NCI-H146 treated with DMSO at 0.1 percent for 48 hours (cell line): ENCODE measurements around the gene PPP6R2.
"Not testable (repeated sequence)": the region's sequence is repeated elsewhere in the genome, so short reads cannot be mapped to it uniquely, and the experiment has no call there.

Experiments
- DNase-seq: peaks from one replicate; lab custom pipeline; 2025; ENCODE audit not compliant: unreplicated experiment; lab: John Stamatoyannopoulos, UW

The PPP6R2 gene

GRCh38 chr22:50422961-50423815 is 80.1 kb downstream of the PPP6R2 start:
- no peak for DNase-seq

DNA sequence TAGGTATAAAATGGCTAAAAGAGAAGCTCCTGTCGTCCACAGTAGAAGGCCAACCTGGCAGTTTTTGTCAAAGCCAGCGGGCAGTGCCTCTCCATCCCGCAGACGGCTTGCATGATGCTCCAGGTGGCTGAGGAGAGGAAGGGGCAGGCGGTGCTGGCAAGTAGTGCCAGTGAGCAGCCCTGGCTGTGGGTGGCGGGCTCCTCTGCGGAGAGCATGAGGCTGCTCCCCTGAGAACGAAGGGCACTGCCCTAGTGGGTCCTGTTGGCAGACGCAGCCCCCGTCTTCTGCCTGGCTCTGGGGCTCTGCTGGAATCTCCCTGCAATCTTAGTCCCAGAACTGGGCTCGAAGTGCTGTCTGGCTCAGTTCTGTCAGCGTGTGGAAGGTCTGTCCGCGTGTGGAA is 80.8 kb downstream of the PPP6R2 start:
- no peak for DNase-seq

- DNase-seq = no peak
Measured at GRCh38 chr22:50425179-50425916, 82.2 kb downstream of the PPP6R2 start.

- no peak for DNase-seq
Measured at GRCh38 chr22:50432131-50432876, 89.2 kb downstream of the PPP6R2 start.

GRCh38 chr22:50432877-50433510 is 89.9 kb downstream of the PPP6R2 start:
- DNase-seq = not testable (repeated sequence)

- no peak for DNase-seq
Measured at GRCh38 chr22:50434849-50435248, 91.7 kb downstream of the PPP6R2 start.

- DNase-seq = no peak
Measured at GRCh38 chr22:50435291-50436014, 92.3 kb downstream of the PPP6R2 start.

DNA sequence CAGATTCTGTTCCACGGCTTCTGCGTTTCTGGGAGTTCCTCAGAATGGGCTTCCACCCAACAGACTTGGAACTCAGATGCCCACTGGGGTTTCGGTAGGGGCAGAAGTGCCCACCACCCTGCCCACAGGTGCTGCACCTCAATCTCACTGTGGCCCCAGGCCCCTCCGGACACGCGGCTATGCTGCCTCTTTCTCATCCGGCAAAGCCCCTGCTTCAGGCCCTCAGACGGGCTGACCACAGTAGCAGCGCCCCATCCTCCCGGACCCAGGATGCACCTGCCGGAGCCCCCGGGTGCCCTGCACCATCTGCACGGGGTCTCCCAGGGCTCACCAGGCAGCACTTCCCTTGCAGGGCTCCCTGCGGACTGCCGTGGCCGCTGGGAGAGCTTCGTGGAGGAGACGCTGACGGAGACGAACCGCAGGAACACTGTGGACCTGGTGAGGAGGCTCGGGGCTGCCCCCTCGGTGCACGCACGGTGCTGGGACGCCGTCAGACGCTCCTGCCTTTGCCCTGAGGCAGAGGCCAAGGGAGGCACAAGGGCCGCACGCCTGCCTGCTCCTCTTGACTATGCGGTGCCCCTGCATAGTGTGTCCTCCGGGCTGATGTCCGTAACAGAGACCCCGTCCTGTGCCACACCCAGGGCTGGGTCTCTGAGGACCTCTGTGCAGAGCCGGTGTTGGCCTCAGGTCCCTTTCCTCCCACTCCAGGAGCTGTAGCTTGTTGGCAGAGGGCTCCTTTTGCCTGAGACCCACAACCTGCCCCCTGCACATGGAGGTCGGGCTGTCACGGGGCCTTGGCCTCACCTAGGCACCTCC is 93.1 kb downstream of the PPP6R2 start:
- no peak for DNase-seq

DNA sequence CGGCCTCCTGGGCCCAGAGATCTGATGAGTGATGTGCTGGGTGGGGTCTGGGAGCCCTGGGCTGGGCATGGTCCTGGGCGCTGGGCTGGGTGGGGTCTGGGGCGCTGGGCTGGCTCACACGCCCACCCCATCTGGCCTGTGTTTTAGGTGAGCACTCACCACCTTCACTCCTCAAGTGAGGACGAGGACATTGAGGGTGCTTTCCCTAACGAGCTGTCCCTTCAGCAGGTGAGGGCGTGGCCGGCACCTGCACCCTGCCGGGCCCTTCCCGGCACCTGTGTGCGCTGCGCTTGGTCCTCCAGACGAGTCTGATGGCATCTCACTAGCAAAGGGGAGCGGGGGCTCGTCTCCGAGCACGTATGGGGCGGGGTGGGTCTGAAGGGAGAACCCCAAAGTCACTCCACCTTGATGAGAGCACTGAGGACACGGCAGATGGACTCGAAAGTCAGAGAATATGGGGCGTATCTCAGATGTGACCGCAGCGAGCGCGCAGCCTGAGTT is 93.8 kb downstream of the PPP6R2 start:
- DNase-seq = no peak

GRCh38 chr22:50437511-50438304 is 94.6 kb downstream of the PPP6R2 start:
- no peak for DNase-seq

DNA sequence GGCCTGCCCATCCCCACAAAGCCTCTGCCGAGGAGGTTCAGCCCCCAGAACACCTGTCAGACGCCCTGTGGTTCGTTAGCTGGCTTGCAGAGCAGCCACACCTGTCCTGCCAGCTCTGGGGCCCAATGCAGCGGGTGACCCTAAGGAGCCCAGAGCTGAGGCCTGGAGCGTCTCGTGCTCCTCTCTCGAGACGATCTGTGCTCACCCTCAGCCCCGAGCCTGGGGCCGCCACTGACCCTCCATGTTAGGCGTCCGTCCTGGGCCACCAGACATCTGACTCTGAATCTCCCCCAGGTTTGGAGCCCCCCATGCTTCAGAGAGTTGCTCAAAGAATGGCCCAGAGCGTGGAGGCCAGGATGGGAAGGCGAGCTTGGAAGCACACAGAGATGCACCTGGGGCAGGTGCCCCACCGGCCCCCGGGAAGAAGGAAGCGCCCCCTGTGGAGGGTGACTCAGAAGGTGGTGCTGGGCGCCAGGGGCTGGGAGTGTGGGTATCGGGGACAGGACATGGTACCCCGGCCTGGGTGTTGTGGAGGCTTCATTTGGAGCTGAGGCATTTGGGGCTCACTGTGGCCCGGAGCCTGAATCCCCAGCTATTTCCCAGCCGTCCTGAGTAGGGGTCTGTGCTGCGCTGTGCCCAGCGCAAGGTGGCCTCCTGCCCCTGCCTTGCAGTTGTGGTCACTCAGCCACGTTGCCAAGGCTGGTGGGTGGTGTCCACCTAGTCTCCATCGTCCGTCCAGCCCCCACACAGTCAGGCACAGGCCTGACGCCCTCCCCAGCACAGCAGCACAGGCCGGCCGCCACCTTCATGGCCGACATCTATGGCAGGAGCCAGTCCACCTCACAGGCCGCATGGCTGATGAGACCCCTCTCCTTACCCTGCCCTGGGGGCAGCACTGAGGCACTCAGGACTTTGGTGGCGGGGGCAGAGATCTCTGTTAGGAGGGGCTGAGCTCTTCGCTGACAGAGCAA is 95.5 kb downstream of the PPP6R2 start:
- DNase-seq = no peak

DNA sequence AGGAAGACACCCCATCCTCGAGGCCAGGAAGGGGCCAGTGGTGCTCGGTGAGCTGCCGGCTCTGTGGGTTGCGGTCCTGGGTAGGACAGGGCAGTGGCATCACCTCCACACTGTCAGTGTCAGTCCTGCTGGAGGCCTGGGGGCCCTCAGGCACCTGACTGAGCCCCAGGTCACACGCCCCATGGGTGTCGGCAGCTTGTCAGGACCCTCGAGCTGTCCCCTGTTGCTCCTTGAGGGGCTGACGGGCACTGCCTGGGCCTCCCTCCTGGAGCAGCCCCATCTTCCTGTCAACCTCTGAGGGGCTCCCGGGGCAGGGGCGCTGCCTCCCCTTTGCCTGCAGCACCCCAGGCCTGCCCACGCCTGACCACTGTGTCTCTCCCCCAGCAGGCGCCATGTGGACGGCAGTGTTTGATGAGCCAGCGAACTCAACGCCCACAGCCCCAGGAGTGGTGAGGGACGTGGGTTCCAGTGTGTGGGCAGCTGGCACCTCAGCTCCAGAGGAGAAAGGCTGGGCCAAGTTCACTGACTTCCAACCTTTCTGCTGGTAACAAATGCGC is 96.3 kb downstream of the PPP6R2 start:
- no peak for DNase-seq

DNA sequence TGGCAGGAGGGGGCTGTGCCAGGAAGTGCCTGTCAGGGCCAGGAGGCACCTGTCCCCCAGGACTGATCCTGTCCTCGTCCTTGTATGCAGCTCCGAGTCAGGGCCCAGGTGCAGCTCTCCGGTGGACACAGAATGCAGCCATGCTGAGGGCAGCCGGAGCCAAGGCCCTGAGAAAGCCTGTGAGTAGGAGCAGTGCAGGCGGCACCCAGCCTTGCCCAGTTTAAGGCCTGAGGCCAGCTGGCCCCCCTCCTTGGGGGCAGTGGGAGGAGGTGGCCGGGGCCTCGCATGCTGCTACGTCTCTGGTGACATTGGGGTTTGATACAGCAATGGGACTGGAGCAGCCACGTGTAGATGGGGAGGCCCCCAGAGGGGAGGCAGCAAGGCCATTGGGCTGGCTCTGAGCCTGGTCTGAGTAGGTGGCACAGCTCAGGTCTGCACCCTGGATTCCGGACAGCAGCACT is 96.8 kb downstream of the PPP6R2 start:
- no peak for DNase-seq

DNA sequence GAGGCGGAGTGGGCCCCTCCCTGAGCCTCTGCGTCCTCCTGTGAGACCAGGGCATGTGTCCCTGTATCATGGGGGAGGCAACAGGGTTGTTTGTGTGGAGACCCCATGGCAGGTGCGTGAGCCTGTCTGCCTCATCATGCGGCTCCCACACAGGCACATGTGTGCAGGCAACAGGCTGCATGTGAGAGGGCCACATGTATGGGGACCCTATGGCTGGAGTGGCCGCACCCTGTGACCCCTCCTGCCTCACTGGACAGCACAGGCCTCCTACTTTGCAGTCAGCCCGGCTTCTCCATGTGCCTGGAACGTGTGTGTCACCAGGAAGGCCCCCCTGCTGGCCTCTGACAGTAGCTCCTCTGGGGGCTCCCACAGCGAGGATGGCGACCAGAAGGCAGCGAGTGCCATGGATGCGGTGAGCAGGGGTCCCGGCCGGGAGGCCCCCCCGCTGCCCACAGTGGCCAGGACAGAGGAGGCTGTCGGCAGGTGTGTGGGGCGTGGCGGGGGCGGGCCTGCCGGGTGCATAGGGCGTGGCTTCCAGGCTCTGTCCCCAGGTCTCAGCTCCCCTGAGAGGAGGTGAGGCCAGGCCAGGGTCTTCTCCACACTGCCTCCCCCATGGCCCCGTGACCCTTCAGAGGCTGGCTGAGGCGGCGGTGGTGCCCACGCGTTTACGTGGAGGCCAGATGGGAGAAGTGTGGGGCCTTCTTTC is 97.6 kb downstream of the PPP6R2 start:
- DNase-seq = no peak

DNA sequence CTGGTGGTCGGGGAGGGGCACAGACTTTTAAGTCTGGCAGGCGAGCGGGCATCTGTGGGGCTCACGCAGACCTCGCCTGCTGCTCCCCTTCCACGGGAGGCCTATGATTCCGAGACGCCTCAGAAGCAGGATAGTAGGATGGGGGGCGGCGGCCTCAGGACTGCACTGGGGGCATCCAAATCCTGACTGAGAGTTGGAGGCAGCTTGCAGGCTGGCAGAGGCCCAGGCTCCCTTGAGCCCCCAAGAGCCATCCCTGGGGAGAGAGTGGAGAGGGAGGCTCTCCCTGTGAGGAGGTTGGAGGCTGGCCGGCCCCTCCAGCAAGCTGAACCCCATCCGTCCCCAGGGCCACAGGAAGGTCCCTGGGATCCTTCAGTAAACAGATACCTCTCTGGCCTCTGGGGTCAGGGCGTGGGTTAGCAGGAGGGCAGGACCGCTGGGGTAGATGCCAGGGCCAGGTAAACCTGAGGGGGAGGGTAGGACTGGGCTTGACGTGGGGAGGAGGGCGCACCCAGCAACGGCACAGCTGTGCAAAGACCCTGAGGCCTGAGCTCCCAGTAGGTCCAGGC is 98.4 kb downstream of the PPP6R2 start:
- no peak for DNase-seq

DNA sequence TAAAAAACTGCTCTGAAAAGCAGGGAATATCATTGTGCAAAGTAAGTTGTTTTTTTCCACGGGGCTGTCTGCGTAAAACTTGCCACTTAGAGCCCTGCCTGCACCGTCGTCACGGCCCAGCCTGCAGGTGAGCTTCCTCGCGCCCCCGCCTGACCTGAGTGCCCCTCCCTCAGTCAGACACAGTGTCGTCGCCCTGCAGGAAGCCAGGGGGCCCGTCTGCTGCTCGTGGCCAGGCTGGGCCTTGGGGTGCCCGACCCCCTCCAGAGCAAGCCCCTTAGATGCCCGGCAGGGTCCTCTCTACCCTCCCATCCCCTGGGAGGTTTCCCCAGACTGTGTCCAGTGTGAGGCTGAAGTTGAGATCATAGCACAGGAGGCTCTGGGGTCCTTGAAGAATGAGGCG is 100.1 kb downstream of the PPP6R2 start:
- no peak for DNase-seq
